Stimulated activated CD8-positive, alpha-beta memory T cell treated with anti-CD3 and anti-CD28 coated beads, Interleukin-4, amount 100 ng/mL, for 48 hours (primary cell): ENCODE data around the gene TRIM38.
"Not testable (repeated sequence)": the region's sequence is repeated elsewhere in the genome, so short reads cannot be mapped to it uniquely, and the experiment has no call there.

Experiments
- DNase-seq: peaks from one replicate; pipeline ENCODE4 v3.0.0-alpha.2; 2020

TRIM38 gene

GRCh38 chr6:25972902-25973301, 10.3 kb downstream of the TRIM38 start:
- no peak for DNase-seq

DNA sequence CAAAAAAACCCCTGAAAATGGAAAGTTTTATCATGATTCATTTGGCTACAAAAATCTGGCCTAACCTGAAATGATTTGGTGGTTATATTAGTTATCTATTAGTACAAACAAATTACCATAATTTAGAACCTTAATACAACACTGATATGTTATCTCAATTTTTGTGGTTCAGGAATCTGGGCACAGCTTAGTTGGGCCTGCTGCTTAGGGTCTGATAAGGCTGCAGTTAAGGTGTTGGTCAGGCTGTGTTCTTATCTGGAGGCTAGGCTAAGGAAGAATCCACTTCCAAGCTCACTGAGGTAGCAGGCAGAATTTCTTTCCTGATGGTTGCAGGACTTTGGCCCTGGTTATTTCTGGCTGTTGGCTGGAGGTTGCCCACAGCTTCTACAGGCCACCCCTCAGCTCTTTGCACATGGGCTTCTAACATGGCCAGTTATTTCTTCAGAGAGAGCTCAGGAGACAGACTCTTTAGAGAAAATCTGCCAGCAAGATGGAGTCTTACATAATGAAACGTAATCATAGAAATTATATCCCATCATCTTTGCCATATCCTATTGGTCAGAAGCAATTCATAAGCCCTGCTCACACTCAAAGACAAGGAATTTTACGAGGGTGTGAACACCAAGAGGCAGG, 11.4 kb downstream of the TRIM38 start:
- DNase-seq = no peak

GRCh38 chr6:25975923-25976560, 13.4 kb downstream of the TRIM38 start:
- DNase-seq = no peak

- DNase-seq = no peak
These were observed 18.3 kb downstream of the TRIM38 start for GRCh38 chr6:25980935-25981334.

- DNase-seq = no peak
These were observed 19.1 kb downstream of the TRIM38 start for GRCh38 chr6:25981568-25982263.

DNA sequence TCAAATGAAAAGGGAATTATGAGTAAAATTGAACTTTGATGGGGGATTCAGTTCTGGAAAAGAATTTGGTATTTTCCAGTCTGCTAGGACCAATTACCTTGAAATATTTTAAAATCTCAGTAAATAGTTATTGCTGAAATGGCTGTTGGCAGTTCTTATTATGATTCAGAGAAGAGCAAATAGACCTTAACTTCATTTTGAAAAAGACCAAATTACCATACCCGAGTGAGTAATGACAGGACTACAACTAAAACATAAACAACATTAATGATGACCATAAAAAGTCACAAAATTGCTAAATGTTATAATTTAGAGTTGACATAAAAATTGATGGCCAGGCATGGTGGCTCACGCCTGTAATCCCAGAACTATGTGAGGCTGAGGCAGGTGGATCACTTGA, 21.7 kb downstream of the TRIM38 start:
- DNase-seq = no peak

- DNase-seq = no peak
These were observed 25.2 kb downstream of the TRIM38 start for GRCh38 chr6:25987845-25988244.

DNA sequence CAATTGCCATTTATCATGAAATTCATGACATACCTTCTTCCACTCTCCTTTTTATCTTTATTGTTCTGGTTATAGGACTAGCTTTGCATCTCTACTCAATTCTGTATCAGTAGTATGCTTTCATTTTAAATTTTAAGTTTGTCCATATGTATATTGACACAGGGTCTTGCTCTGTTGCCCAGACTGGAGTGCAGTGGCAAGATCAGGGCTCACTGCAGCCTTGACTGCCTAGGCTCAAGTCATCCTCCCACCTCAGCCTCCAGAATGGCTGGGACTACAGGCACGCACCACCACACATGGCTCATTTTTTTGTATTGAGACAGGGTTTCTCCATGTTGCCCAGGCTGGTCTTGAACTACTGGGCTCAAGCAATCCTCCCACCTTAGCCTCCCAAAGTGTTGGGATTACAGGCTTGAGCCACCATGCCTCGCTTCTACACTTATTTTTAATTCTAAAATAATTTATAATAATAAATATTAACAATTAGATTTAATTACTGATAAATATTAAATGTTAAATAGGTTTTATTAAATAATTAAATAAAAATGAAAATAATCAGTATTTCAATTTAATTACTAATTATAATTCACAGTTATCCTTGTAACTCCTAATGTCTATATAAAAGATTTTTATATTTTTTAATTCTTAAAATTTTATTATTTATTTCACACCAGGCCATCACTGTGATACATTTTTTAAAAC, 27.7 kb downstream of the TRIM38 start:
- no peak for DNase-seq

GRCh38 chr6:25991785-25992412, 29.3 kb downstream of the TRIM38 start:
- peak; percentile 62 for DNase-seq

GRCh38 chr6:25992413-25993340, 30.1 kb downstream of the TRIM38 start:
- DNase-seq = peak; percentile 97

DNA sequence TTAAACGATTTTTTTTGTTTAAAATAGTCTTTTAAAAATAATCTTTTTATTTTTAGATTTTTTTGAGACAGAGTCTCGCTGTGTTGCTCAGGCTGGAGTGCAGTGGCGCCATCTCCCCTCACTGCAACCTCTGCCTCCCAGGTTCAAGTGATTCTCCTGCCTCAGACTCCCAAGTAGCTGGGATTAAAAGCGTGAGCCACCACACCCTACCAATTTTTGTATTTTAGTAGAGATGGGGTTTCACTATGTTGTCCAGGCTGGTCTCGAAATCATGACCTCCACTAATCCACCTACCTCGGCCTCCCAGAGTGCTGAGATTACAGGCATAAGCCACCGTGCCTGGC, 30.7 kb downstream of the TRIM38 start:
- not testable (repeated sequence) for DNase-seq

- DNase-seq = no peak
These were observed 32.9 kb downstream of the TRIM38 start for GRCh38 chr6:25995507-25995906.

DNA sequence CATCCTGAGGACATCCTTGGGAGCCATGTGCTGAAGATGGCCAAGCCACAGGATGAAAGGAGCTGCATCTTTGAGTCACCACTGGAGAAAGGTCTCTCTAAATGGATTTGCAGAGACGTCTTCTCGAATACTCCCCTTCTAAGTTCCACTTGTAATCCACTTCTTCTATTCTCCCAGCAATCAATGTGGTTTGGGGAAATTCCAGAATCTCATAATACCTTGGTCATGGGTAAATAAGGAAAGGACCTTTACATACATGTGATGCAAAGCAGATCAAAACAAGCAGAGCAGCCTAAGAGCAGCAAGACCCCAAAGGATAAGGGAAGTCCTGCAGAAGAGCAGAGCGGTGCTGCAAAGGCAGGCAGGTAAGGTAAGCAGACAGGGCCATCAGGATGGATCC, 35.3 kb downstream of the TRIM38 start:
- no peak for DNase-seq

GRCh38 chr6:25998379-25998778, 35.8 kb downstream of the TRIM38 start:
- no peak for DNase-seq

- not testable (repeated sequence) for DNase-seq
These were observed 36.6 kb downstream of the TRIM38 start for GRCh38 chr6:25999225-25999624.

GRCh38 chr6:26000366-26001144, 38.0 kb downstream of the TRIM38 start:
- DNase-seq = no peak

DNA sequence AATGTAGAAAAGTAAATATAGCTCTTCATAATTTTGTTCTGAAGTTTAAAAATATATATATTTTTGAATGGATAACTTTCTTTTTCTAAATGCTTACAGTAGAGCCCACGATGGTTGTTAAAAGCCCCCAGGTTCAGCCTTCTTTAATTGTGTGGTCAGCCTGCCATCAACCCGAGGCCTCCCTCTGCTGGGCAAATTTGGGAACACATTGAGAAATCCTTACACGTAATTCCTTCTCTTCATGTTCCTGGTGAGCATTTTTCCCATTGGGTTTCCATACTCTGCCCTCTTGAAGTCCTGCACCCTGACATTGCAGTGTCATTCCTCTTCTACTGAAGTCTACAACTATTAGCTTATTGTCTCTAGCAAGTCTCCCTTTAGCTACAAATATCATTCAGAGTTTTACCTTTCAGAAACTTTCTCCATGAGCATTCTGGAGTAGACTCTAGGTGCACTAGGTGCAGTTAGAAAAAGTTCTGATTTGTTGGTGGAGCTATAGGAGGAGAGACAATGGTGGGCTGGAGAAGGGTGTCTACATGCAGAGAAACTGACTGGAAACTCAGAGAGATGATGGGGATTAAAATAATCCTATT, 40.6 kb downstream of the TRIM38 start:
- peak; percentile 66 for DNase-seq

DNA sequence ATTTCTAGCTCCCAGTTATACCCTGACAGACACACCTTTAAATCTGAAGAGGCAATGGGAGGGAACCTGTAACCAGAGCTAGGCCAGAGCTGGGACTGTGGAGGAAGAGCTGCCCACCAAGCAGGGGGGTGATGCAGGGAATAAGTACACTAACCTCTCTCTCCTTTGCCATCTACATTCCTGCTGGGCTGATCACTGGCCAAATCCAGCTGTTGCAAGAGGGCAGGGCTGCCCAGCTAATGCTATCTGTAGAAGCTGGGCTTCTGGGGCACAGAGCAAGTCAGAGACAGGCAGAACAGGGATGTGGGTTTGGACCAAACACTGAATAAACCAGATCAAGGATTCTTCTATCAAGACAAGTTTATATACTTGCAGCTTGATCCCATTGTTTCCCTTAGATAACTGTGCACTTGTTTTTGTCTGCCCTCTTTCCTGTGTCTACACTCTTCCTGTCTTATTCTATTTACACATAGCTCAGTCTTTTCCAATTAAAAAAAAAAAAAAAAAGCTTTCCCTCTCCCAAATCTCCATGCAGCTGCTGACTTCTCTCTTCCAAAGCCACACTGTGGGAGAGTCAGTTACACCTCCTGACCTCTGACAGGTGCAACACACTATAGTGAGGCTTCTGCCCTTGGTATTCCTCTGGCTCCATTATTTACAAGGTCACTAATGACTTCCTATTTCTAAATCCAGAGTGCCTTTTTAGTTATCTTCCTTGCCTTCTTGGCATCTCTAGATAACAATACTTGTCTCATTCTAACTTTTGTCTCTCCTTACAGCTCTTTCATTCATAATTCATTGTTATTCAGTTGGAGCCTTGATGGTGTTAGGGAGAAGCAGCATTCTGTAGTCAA, 43.7 kb downstream of the TRIM38 start:
- no peak for DNase-seq

DNA sequence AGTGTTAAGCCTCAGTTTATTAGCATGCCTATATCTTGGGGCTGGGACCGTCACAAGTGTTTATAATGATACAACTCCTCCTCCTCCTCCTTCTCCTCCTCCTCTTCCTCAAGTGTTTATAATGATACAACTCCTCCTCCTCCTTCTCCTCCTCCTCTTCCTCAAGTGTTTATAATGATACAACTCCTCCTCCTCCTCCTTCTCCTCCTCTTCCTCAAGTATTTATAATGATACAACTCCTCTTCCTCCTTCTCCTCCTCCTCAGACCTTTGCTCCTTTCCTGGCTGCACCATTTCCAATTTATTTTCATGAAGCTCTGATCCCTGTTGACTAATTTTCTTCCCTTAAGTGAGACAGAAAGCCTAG, 44.3 kb downstream of the TRIM38 start:
- DNase-seq = not testable (repeated sequence)

DNA sequence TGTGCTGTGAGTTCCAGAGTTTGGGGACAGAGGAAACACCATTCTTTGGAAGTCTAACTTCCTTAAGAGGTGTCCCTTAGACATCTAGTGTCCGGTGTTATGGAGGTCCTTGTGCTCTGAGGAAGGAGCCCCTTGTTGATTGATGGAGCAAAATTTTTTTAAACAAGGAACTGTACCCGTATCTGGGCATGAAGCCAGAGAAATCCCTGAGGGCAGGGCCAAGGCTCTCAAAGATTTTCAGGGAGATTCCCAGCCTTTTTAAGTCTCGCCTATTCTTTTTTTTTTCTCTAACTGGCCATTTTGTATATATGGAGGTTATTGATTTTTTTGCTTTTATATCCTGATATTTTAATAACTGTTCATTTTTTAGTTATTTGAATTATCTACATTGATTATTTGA, 45.9 kb downstream of the TRIM38 start:
- no peak for DNase-seq
